Measurements from ENCODE around the gene ELFN1. TPM values are rescaled to one million over a fixed set of nuclear protein-coding genes. Genes with fewer than 3 reads are reported as not detected.
A peak's percentile ranks its signal among the peaks of the same experiment; 100 is the strongest.

Gene ELFN1
- total RNA-seq, 5 donors from 2014 or later (not counting 1 experiment from before 2014, with no cell fraction given): 0.06 to 0.12 (median 0.07) TPM; not detected in 2

DNA sequence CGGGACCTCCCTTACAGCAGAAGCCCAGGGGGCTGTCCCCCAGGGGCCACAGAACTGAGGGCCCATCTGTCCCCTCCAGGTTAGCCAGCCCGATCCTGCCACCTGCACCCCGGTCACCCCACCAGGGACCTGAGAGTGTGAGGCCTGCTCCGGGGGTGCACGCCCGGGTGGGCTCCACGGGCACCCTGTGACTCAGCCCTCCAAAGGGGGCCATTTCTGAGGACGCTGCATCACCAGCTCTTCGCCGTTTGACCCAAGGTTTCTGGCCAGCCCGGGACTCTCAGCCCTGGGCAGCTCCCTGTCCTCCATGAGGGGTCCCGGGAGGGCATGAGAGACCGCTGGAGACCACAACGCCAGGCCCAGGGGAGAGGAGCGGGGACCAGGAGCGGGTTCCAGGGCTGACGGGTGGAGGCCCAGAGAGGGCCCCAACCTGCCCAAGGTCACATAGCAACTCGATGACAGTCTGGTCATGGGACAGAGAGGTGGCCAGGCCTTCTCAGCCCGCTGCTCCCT lies 79.3 kb downstream of the ELFN1 start:
- 89% methylated on average over 19 of the region's 19 CpGs for WGBS (ENCODE audit: insufficient coverage)
- Histone ChIP-seq H3K36me3 (ENCODE audit: control insufficient read depth in 2 of 2, extremely low read depth in 1 of 2, insufficient read depth in 1 of 2, low read length in 1 of 2) (no peaks in the 10 kb centered on the region), H3K4me1 (ENCODE audit: control insufficient read depth in 1 of 2, extremely low read depth in 1 of 2, insufficient read depth in 2 of 2, low read length in 2 of 2) (peaks cover 0 to 4% of the 10 kb centered on the region in 2 experiments), H3K27me3 (replicated peaks in 1 of 2; ENCODE audit: control insufficient read depth in 2 of 2, extremely low read depth in 1 of 2, insufficient read depth in 2 of 2, low read length in 1 of 2) (peaks cover 0 to 21% of the 10 kb centered on the region in 2 experiments), H3K27ac (ENCODE audit: low read length) (no peak overlapping the region), H3K4me3 (ENCODE audit: control insufficient read depth in 1 of 2, extremely low read depth in 1 of 2, low read length in 1 of 2) (no peak overlapping the region), H3K9me3 (no peaks in the 10 kb centered on the region)
- H3K9me3 Mint-ChIP-seq: no peaks in the 10 kb centered on the region
- no peak overlapping the region for H3K27ac Mint-ChIP-seq
- ChIA-PET POLR2A (no interaction called here), CTCF (no interaction called here)
- peaks cover 3 to 5% of the 10 kb centered on the region in 2 donors for H3K27me3 Mint-ChIP-seq
- no peaks in the 10 kb centered on the region for H3K36me3 Mint-ChIP-seq
- H3K4me3 Mint-ChIP-seq: no peak overlapping the region
- DNase-seq (no peak), ATAC-seq (replicated peaks in 1 of 4) (no peak)
- H3K4me1 Mint-ChIP-seq: peaks cover 6 to 15% (median 12%) of the 10 kb centered on the region in 3 donors

- H3K4me1 Mint-ChIP-seq: peaks cover 6 to 15% (median 12%) of the 10 kb centered on the region in 3 donors
- Histone ChIP-seq H3K4me3 (ENCODE audit: control insufficient read depth in 1 of 2, extremely low read depth in 1 of 2, low read length in 1 of 2) (no peak overlapping the region), H3K27ac (ENCODE audit: low read length) (no peak overlapping the region), H3K9me3 (no peaks in the 10 kb centered on the region), H3K27me3 (replicated peaks in 1 of 2; ENCODE audit: control insufficient read depth in 2 of 2, extremely low read depth in 1 of 2, insufficient read depth in 2 of 2, low read length in 1 of 2) (peaks cover 0 to 21% of the 10 kb centered on the region in 2 experiments), H3K36me3 (ENCODE audit: control insufficient read depth in 2 of 2, extremely low read depth in 1 of 2, insufficient read depth in 1 of 2, low read length in 1 of 2) (no peaks in the 10 kb centered on the region), H3K4me1 (ENCODE audit: control insufficient read depth in 1 of 2, extremely low read depth in 1 of 2, insufficient read depth in 2 of 2, low read length in 2 of 2) (peaks cover 0 to 4% of the 10 kb centered on the region in 2 experiments)
- peaks cover 3 to 5% of the 10 kb centered on the region in 2 donors for H3K27me3 Mint-ChIP-seq
- no peak overlapping the region for H3K4me3 Mint-ChIP-seq
- H3K9me3 Mint-ChIP-seq: no peaks in the 10 kb centered on the region
- 87% methylated on average over 23 of the region's 24 CpGs for WGBS (ENCODE audit: insufficient coverage)
- CTCF ChIA-PET: no interaction called here
- no peaks in the 10 kb centered on the region for H3K36me3 Mint-ChIP-seq
- POLR2A ChIA-PET: no interaction called here
- H3K27ac Mint-ChIP-seq: no peak overlapping the region
- DNase-seq: no peak
- no peak for ATAC-seq (replicated peaks in 1 of 4)
Observed at GRCh38 chr7:1749864-1750466, 79.9 kb downstream of the ELFN1 start.

DNA sequence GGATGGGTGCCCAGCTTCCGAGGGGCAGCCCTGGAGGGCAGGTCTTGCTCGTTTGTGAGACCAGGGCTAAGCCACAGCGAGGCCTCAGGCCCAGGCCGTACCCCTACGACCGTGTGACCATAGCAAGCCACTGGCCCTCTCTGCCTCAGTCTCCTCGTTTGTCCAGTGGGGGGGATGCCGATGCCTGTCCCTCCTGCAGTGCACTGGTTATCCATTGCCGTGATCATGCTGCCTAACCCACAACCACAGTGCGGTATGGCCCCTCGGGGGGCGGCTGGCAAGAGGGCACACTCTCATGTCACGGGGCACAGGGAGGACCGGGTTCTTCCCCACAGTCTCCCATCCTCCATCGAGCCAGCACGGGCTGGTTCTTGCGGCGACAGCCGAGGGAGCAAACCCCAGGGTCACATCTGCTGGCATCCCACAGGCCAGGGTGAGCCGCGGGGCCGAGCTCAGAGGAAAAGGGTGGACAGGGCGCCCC lies 80.5 kb downstream of the ELFN1 start:
- WGBS (ENCODE audit: insufficient coverage): 84% methylated on average over 20 of the region's 23 CpGs
- Mint-ChIP-seq H3K9me3 (no peaks in the 10 kb centered on the region), H3K4me1 (peaks cover 6 to 15% (median 12%) of the 10 kb centered on the region in 3 donors), H3K27me3 (peaks cover 3 to 5% of the 10 kb centered on the region in 2 donors), H3K27ac (no peak overlapping the region), H3K4me3 (no peak overlapping the region), H3K36me3 (no peaks in the 10 kb centered on the region)
- no peak for DNase-seq
- Histone ChIP-seq H3K4me1 (ENCODE audit: control insufficient read depth in 1 of 2, extremely low read depth in 1 of 2, insufficient read depth in 2 of 2, low read length in 2 of 2) (peaks cover 0 to 4% of the 10 kb centered on the region in 2 experiments), H3K4me3 (ENCODE audit: control insufficient read depth in 1 of 2, extremely low read depth in 1 of 2, low read length in 1 of 2) (no peak overlapping the region), H3K27ac (ENCODE audit: low read length) (no peak overlapping the region), H3K9me3 (no peaks in the 10 kb centered on the region), H3K36me3 (ENCODE audit: control insufficient read depth in 2 of 2, extremely low read depth in 1 of 2, insufficient read depth in 1 of 2, low read length in 1 of 2) (no peaks in the 10 kb centered on the region), H3K27me3 (replicated peaks in 1 of 2; ENCODE audit: control insufficient read depth in 2 of 2, extremely low read depth in 1 of 2, insufficient read depth in 2 of 2, low read length in 1 of 2) (peaks cover 0 to 21% of the 10 kb centered on the region in 2 experiments)
- ChIA-PET CTCF (no interaction called here), POLR2A (no interaction called here)
- no peak for ATAC-seq (replicated peaks in 1 of 4)

DNA sequence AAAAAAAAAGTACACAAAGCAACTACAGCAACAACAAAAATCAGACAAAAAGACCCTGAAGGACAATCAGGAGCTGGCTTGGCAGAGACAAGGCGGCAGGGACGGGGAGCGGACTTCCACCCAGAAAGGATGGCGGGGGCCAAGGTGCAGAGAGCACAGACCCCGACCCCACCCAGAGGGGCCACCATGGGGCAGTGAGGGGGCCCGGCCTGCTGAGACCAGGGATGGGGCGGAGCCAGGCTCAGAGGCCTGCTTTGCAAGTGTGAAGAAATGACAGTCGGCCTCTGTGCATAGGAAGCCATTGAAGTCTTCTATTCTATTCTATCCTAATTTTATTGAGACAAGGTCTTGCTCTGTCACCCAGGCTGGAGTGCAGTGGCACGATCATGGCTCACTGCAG lies 82.0 kb downstream of the ELFN1 start:
- Mint-ChIP-seq H3K36me3 (no peaks in the 10 kb centered on the region), H3K9me3 (no peaks in the 10 kb centered on the region), H3K27me3 (peaks cover 3 to 8% of the 10 kb centered on the region in 2 donors), H3K4me1 (peaks cover 6 to 15% (median 12%) of the 10 kb centered on the region in 3 donors), H3K4me3 (no peak overlapping the region), H3K27ac (no peak overlapping the region)
- POLR2A ChIA-PET: no interaction called here
- Histone ChIP-seq H3K27ac (ENCODE audit: low read length) (no peak overlapping the region), H3K36me3 (ENCODE audit: control insufficient read depth in 2 of 2, extremely low read depth in 1 of 2, insufficient read depth in 1 of 2, low read length in 1 of 2) (no peaks in the 10 kb centered on the region), H3K4me1 (ENCODE audit: control insufficient read depth in 1 of 2, extremely low read depth in 1 of 2, insufficient read depth in 2 of 2, low read length in 2 of 2) (peaks cover 0 to 4% of the 10 kb centered on the region in 2 experiments), H3K27me3 (replicated peaks in 1 of 2; ENCODE audit: control insufficient read depth in 2 of 2, extremely low read depth in 1 of 2, insufficient read depth in 2 of 2, low read length in 1 of 2) (peaks cover 0 to 27% of the 10 kb centered on the region in 2 experiments), H3K4me3 (ENCODE audit: control insufficient read depth in 1 of 2, extremely low read depth in 1 of 2, low read length in 1 of 2) (no peak overlapping the region), H3K9me3 (no peaks in the 10 kb centered on the region)
- WGBS (ENCODE audit: insufficient coverage): 86% methylated on average over 6 of the region's 9 CpGs
- no peak for ATAC-seq (replicated peaks in 1 of 4)
- CTCF ChIA-PET: no interaction called here
- no peak for DNase-seq

- Histone ChIP-seq H3K27me3 (replicated peaks in 1 of 2; ENCODE audit: control insufficient read depth in 2 of 2, extremely low read depth in 1 of 2, insufficient read depth in 2 of 2, low read length in 1 of 2) (peaks cover 0 to 30% of the 10 kb centered on the region in 2 experiments), H3K4me1 (ENCODE audit: control insufficient read depth in 1 of 2, extremely low read depth in 1 of 2, insufficient read depth in 2 of 2, low read length in 2 of 2) (peaks cover 0 to 2% of the 10 kb centered on the region in 2 experiments), H3K4me3 (ENCODE audit: control insufficient read depth in 1 of 2, extremely low read depth in 1 of 2, low read length in 1 of 2) (no peak overlapping the region), H3K9me3 (no peaks in the 10 kb centered on the region), H3K27ac (ENCODE audit: low read length) (no peak overlapping the region), H3K36me3 (ENCODE audit: control insufficient read depth in 2 of 2, extremely low read depth in 1 of 2, insufficient read depth in 1 of 2, low read length in 1 of 2) (no peaks in the 10 kb centered on the region)
- ChIA-PET CTCF (no interaction called here), POLR2A (no interaction called here)
- H3K36me3 Mint-ChIP-seq: no peaks in the 10 kb centered on the region
- no peak overlapping the region for H3K4me3 Mint-ChIP-seq
- ATAC-seq (replicated peaks in 1 of 4) (no peak), DNase-seq (peak in 8 of 35 experiments; percentile 13 to 32 (median 20))
- peaks cover under 1 to 10% of the 10 kb centered on the region in 2 donors for H3K27me3 Mint-ChIP-seq
- peaks cover 6 to 13% (median 9%) of the 10 kb centered on the region in 3 donors for H3K4me1 Mint-ChIP-seq
- 55% methylated on average over 13 of the region's 21 CpGs for WGBS (ENCODE audit: insufficient coverage)
- H3K9me3 Mint-ChIP-seq: no peaks in the 10 kb centered on the region
- H3K27ac Mint-ChIP-seq: no peak overlapping the region
Observed at GRCh38 chr7:1752771-1753563, 82.9 kb downstream of the ELFN1 start.

DNA sequence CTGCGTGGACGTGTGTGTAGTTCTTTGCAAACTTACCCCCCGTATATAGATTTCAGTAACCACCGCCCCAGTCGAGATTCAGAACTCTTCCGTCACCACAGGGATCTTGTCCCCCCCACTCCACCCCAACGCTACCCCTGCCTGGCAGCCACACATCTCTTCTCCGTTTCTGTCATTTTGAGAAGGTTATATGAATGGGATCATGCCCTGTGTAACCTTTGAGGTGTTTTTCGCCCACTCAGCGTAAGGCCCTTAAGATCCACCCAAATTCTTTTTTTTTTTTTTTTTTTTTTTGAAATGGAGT lies 83.4 kb downstream of the ELFN1 start:
- Histone ChIP-seq H3K4me1 (ENCODE audit: control insufficient read depth in 1 of 2, extremely low read depth in 1 of 2, insufficient read depth in 2 of 2, low read length in 2 of 2) (no peaks in the 10 kb centered on the region), H3K9me3 (no peaks in the 10 kb centered on the region), H3K4me3 (ENCODE audit: control insufficient read depth in 1 of 2, extremely low read depth in 1 of 2, low read length in 1 of 2) (no peak overlapping the region), H3K27me3 (replicated peaks in 1 of 2; ENCODE audit: control insufficient read depth in 2 of 2, extremely low read depth in 1 of 2, insufficient read depth in 2 of 2, low read length in 1 of 2) (peaks cover 0 to 30% of the 10 kb centered on the region in 2 experiments), H3K27ac (ENCODE audit: low read length) (no peak overlapping the region), H3K36me3 (ENCODE audit: control insufficient read depth in 2 of 2, extremely low read depth in 1 of 2, insufficient read depth in 1 of 2, low read length in 1 of 2) (no peaks in the 10 kb centered on the region)
- H3K9me3 Mint-ChIP-seq: no peaks in the 10 kb centered on the region
- ChIA-PET POLR2A (interaction anchor here in 1 of 2 donors (0.7 kb wide), 1 partner anchor 84 kb away, joined by 11 read pairs; no protein-coding TSS in a partner anchor), CTCF (no interaction called here)
- WGBS (ENCODE audit: insufficient coverage): 64% methylated on average over 4 of the region's 10 CpGs
- no peak overlapping the region for H3K27ac Mint-ChIP-seq
- peaks cover 3 to 9% (median 6%) of the 10 kb centered on the region in 3 donors for H3K4me1 Mint-ChIP-seq
- H3K27me3 Mint-ChIP-seq: peaks cover 0 to 9% of the 10 kb centered on the region in 2 donors
- no peak for DNase-seq
- no peaks in the 10 kb centered on the region for H3K36me3 Mint-ChIP-seq
- ATAC-seq (replicated peaks in 1 of 4): no peak
- H3K4me3 Mint-ChIP-seq: no peak overlapping the region

Data from T-cell (primary cell).